HG03571 (cell line): ENCODE results near the gene ZNF609.
"Not testable (repeated sequence)": the region's sequence is repeated elsewhere in the genome, so short reads cannot be mapped to it uniquely, and the experiment has no call there.

Experiments used
- ATAC-seq: cut with Tn5 transposase; IDR thresholded peaks from one replicate; pipeline ENCODE4 v1.9.1; 2021; ENCODE audit not compliant: unreplicated experiment

ZNF609 gene

GRCh38 chr15:64456634-64457108, 3.7 kb upstream of the ZNF609 start:
- ATAC-seq: no peak

GRCh38 chr15:64459066-64459781, 1.2 kb upstream of the ZNF609 start:
- no peak for ATAC-seq

GRCh38 chr15:64460724-64461720, 644 bp downstream of the ZNF609 start:
- no peak for ATAC-seq

- ATAC-seq: no peak
Observed at GRCh38 chr15:64461721-64462162, 1.4 kb downstream of the ZNF609 start.

GRCh38 chr15:64462492-64462891, 2.1 kb downstream of the ZNF609 start:
- ATAC-seq: no peak

- ATAC-seq: no peak
Observed at GRCh38 chr15:64464276-64465005, 4.1 kb downstream of the ZNF609 start.

GRCh38 chr15:64466408-64467141, 6.2 kb downstream of the ZNF609 start:
- ATAC-seq: no peak

- no peak for ATAC-seq
Observed at GRCh38 chr15:64472161-64472560, 11.8 kb downstream of the ZNF609 start.

GRCh38 chr15:64474846-64475245, 14.5 kb downstream of the ZNF609 start:
- ATAC-seq: no peak

- no peak for ATAC-seq
Observed at GRCh38 chr15:64476550-64476949, 16.2 kb downstream of the ZNF609 start.

GRCh38 chr15:64478863-64479262, 18.5 kb downstream of the ZNF609 start:
- ATAC-seq: no peak

GRCh38 chr15:64480891-64481290, 20.5 kb downstream of the ZNF609 start:
- ATAC-seq: no peak

GRCh38 chr15:64483749-64484148, 23.4 kb downstream of the ZNF609 start:
- ATAC-seq: no peak

- no peak for ATAC-seq
Observed at GRCh38 chr15:64485796-64486195, 25.4 kb downstream of the ZNF609 start.

- no peak for ATAC-seq
Observed at GRCh38 chr15:64490598-64491259, 30.4 kb downstream of the ZNF609 start.

- no peak for ATAC-seq
Observed at GRCh38 chr15:64493641-64494040, 33.3 kb downstream of the ZNF609 start.

GRCh38 chr15:64495968-64496367, 35.6 kb downstream of the ZNF609 start:
- ATAC-seq: not testable (repeated sequence)

GRCh38 chr15:64500695-64501395, 40.5 kb downstream of the ZNF609 start:
- ATAC-seq: no peak

GRCh38 chr15:64501396-64501715, 41.0 kb downstream of the ZNF609 start:
- ATAC-seq: no peak
